ENCODE measurements around the gene PLCD3. TPM values are rescaled to one million over a fixed set of nuclear protein-coding genes. Genes with fewer than 3 reads are reported as not detected.
A peak's percentile ranks its signal among the peaks of the same experiment; 100 is the strongest.

PLCD3 gene
- total and polyA plus RNA-seq, 2 of the 8 experiments (the other 6 are each of a cell fraction or from before 2014, with no cell fraction given), result 26.5 to 48.1 TPM

DNA sequence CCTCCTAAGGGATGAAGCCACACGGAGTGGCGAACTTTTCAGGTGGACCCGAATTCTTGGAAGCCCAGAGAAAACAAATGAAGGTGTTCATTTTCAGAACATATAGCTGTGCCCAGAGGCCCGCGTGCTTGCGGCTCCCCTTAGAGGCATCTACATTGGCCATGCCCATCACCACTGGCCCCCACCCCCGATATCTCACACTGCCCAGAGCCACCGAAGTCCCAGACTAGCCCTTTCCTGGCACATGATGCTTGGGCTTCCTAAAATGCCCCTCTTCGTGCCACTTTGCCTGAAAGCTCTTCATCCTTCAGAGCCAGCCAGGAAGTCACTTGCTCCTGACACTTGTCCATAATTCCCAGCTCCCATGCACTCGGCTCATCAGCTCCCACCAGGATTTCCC is 13.9 kb upstream of the PLCD3 start:
- no peak overlapping the region for H3K18ac ChIP-seq (ENCODE audit: extremely low read depth, low read length)
- TF ChIP-seq PHF8 (conservative IDR thresholded peaks at IDR 0.05; ENCODE audit: low read depth, low read length) (no peak), POLR2AphosphoS5 (IDR thresholded peaks at IDR 0.05; ENCODE audit: low read depth, low read length) (peak; percentile 19; the same call in 1 of the 2 replicates)
- peak overlapping the region; percentile 68 to 70; a peak in 1 of 4 replicates for H3K4me2 ChIP-seq (ENCODE audit: insufficient read depth in 1 of 2, low read depth in 2 of 2, low read length in 2 of 2)
- CTCF ChIA-PET (ENCODE audit: partially characterized antibody), result interaction anchor here (0.5 to 9.4 kb wide), 5 partner anchors 9 to 52 kb away, joined by 3 to 187 read pairs (median 3); partner anchors contain the start of genes ACBD4 and HEXIM2
- WGBS, 2 experiments (ENCODE audit: extremely low coverage in 1 of 2, insufficient coverage in 1 of 2, insufficient read length in 1 of 2, insufficient replicate concordance in 2 of 2, low coverage in 1 of 2, low lambda C conversion rate in 2 of 2, missing lambda C conversion rate in 1 of 2), result 87% methylated on average over 10 of the region's 10 CpGs; no CpG with 5 or more reads in 1 of the 2 experiments
- no peak overlapping the region for H3K23ac ChIP-seq (ENCODE audit: insufficient read length)
- peaks cover 3% of the 10 kb centered on the region; the same call in 1 of the 2 replicates for H3K79me1 ChIP-seq (ENCODE audit: low read depth, low read length)
- no peak overlapping the region for H4K5ac ChIP-seq (ENCODE audit: insufficient read length, low read depth, low read length)
- H3K79me2 ChIP-seq (ENCODE audit: control insufficient read depth in 1 of 2, insufficient read depth in 2 of 2, low read length in 2 of 2), result peaks cover 0 to 18% of the 10 kb centered on the region in 2 experiments; a peak in 2 of 4 replicates
- H3K36me3 ChIP-seq (ENCODE audit: control insufficient read depth in 2 of 4, insufficient read depth in 4 of 4, low read length in 3 of 4), result no peaks in the 10 kb centered on the region
- no peak overlapping the region for H3K9ac ChIP-seq (replicated peaks in 1 of 4; ENCODE audit: extremely low read depth in 1 of 4, low read depth in 3 of 4, low read length in 3 of 4)
- DNase-seq (ENCODE audit: low read depth in 1 of 2, low spot score in 2 of 2) (no peak), FAIRE-seq (no peak)
- peaks cover 22% of the 10 kb centered on the region for H3K23me2 ChIP-seq (ENCODE audit: low read depth, low read length)
- no peak overlapping the region for H3K4ac ChIP-seq (replicated peaks; ENCODE audit: insufficient read length, low read depth, low read length)
- H2BK20ac ChIP-seq (ENCODE audit: low read length), result no peak overlapping the region
- 0 out of 8 replicates have a peak overlapping the region, but pooled peaks of 1 of the 4 experiments have one; percentile 93 for H3K4me3 ChIP-seq (ENCODE audit: extremely low read depth in 1 of 4, insufficient read depth in 2 of 4, low read depth in 3 of 4, low read length in 4 of 4)
- H3K27me3 ChIP-seq (replicated peaks in 1 of 4; ENCODE audit: control insufficient read depth in 3 of 4, extremely low read depth in 1 of 4, insufficient read depth in 3 of 4, low read length in 3 of 4), result no peaks in the 10 kb centered on the region
- H3K14ac ChIP-seq (ENCODE audit: insufficient read length), result no peak overlapping the region
- no peak overlapping the region; the same call in 1 of the 2 replicates for H2BK5ac ChIP-seq (ENCODE audit: low read depth, low read length)
- peak overlapping the region; percentile 72; the same call in 1 of the 2 replicates for H2BK15ac ChIP-seq (ENCODE audit: low read length)
- H4K20me1 ChIP-seq (replicated peaks in 1 of 2; ENCODE audit: control insufficient read depth in 1 of 2, insufficient read depth in 2 of 2, low read length in 2 of 2), result peaks cover 0 to 6% of the 10 kb centered on the region in 2 experiments
- no peaks in the 10 kb centered on the region for H3K9me3 ChIP-seq (ENCODE audit: insufficient read depth in 2 of 2, low read depth in 1 of 2, low read length in 1 of 2)
- H3K4me1 ChIP-seq (replicated peaks in 1 of 4; ENCODE audit: control insufficient read depth in 3 of 4, insufficient read depth in 4 of 4, low read length in 3 of 4), result peaks cover 3 to 23% (median 19%) of the 10 kb centered on the region in 4 experiments
- H4K8ac ChIP-seq (ENCODE audit: extremely low read depth, insufficient read depth, low read length), result no peak overlapping the region
- H4K91ac ChIP-seq (replicated peaks; ENCODE audit: insufficient read length, low read length), result peak overlapping the region; percentile 32
- H2AK5ac ChIP-seq (ENCODE audit: low read depth, low read length), result peak overlapping the region; percentile 69; the same call in 1 of the 2 replicates
- no peak overlapping the region for H3K56ac ChIP-seq (replicated peaks; ENCODE audit: insufficient read length, low read depth, low read length)
- H2BK120ac ChIP-seq (replicated peaks; ENCODE audit: low read depth, low read length), result no peak overlapping the region
- POLR2A ChIA-PET (ENCODE audit: partially characterized antibody), result interaction anchor here (0.9 to 20.3 kb wide), 4 partner anchors 14 to 255 kb away, joined by 3 to 1076 read pairs (median 192); partner anchors contain the start of genes ACBD4, HEXIM2 and PLCD3
- no peak overlapping the region for H2AFZ ChIP-seq (ENCODE audit: low read length)
- peak overlapping the region; percentile 60; the same call in 1 of the 2 replicates for H2BK12ac ChIP-seq (ENCODE audit: low read depth, low read length)
- no peak overlapping the region for H3K27ac ChIP-seq (ENCODE audit: low read depth, low read length)
